GM10248 (cell line): ENCODE measurements around the gene KDELR1.
"Not testable (repeated sequence)": the region's sequence is repeated elsewhere in the genome, so short reads cannot be mapped to it uniquely, and the experiment has no call there.

Source experiments
- CTCF ChIA-PET: fragments of 300-600 bp; sonication (Branson Sonifier 250); formaldehyde crosslinking; extraction: SDS; loops from one replicate; lab custom pipeline; 2021; ENCODE audit warnings: antibody characterized with exemption; lab: Yijun Ruan, JAX
- POLR2A ChIA-PET: fragments of 350-650 bp; sonication (Branson Sonifier 250); formaldehyde crosslinking; extraction: SDS; loops from one replicate; lab custom pipeline; 2020; ENCODE audit warnings: antibody characterized with exemption; lab: Yijun Ruan, JAX
- DNase-seq: peaks from one replicate; pipeline ENCODE4 v3.0.0; 2012; ENCODE audit errors: extremely low spot score
- TF ChIP-seq, protein P1 (sequence below): IDR thresholded peaks from 2 replicates; pipeline ENCODE4 v1.5.1; 2012; ENCODE audit warnings: mild to moderate bottlenecking, low read depth; ENCODE audit errors: extremely low read depth, missing control alignments, control extremely low read depth

The KDELR1 gene

DNA sequence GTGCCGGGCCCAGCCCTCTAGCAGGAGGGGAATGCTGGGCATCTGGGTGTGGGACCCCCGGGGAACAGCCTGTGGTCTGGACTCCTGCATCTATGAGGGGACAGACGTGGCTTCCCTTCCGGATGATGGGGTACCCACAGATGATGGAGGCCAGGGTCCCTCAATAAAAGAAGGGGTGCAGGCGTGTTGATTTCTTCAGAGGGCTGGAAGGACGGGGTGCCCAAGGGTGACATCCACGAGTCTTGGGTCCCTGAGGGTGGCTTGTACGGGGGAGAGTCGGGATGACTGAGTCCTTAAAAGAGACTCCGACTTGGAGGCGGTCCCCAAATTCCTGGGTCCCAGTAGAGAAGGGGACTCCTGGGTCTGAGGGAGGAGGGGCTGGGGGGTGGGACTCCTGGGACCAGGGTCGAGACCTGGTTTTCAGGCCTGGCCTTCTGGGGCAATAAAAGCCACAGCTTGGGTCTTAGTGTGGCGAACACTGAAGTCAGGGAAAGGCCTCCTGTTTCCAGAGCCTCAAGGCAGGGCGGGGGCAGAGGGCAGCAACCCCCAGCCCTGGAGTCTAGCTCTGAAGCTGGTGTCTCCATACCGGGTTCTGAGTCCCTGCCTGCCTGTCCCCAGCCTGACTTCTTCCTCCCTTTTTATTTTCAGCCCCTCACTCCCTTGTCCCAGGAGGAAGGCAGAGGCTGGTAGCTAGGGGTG is 1.7 kb upstream of the KDELR1 start:
- ChIA-PET CTCF (interaction anchor here (0.8 to 1.3 kb wide), 3 partner anchors 10 to 191 kb away, joined by 3 to 6 read pairs (median 3); no protein-coding TSS in a partner anchor), POLR2A (no interaction called here)
- DNase-seq = no peak
- TF ChIP-seq, protein P1, sequence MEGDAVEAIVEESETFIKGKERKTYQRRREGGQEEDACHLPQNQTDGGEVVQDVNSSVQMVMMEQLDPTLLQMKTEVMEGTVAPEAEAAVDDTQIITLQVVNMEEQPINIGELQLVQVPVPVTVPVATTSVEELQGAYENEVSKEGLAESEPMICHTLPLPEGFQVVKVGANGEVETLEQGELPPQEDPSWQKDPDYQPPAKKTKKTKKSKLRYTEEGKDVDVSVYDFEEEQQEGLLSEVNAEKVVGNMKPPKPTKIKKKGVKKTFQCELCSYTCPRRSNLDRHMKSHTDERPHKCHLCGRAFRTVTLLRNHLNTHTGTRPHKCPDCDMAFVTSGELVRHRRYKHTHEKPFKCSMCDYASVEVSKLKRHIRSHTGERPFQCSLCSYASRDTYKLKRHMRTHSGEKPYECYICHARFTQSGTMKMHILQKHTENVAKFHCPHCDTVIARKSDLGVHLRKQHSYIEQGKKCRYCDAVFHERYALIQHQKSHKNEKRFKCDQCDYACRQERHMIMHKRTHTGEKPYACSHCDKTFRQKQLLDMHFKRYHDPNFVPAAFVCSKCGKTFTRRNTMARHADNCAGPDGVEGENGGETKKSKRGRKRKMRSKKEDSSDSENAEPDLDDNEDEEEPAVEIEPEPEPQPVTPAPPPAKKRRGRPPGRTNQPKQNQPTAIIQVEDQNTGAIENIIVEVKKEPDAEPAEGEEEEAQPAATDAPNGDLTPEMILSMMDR = no peak

GRCh38 chr19:48392006-48392344 is 624 bp upstream of the KDELR1 start:
- ChIA-PET POLR2A (interaction anchor here (0.6 to 1.8 kb wide), 4 partner anchors 28 to 1552 kb away, joined by 3 to 12 read pairs (median 4); partner anchors contain the start of genes RPL18, SPHK2, SYNGR4 and TMEM143), CTCF (interaction anchor here (0.7 to 2.4 kb wide), 18 partner anchors 10 to 201 kb away, joined by 3 to 38 read pairs (median 5); partner anchors contain the start of genes SYNGR4 and TMEM143)

GRCh38 chr19:48390188-48391099 is 907 bp downstream of the KDELR1 start:
- TF ChIP-seq, protein P1 = peak; percentile 60
- peak; percentile 77 for DNase-seq
- ChIA-PET POLR2A (interaction anchor here (1.8 kb wide), 1 partner anchor 26 kb away, joined by 12 read pairs; the partner anchor contains the start of genes SYNGR4 and TMEM143), CTCF (interaction anchor here (0.7 to 2.4 kb wide), 21 partner anchors 10 to 198 kb away, joined by 3 to 38 read pairs (median 5); partner anchors contain the start of genes SYNGR4 and TMEM143)

More at GRCh38 chr19:48392006-48392344, 624 bp upstream of the KDELR1 start:
- DNase-seq = not testable (repeated sequence)

GRCh38 chr19:48386981-48387380 is 4.4 kb downstream of the KDELR1 start:
- ChIA-PET CTCF (no interaction called here), POLR2A (no interaction called here)
- no peak for DNase-seq
- TF ChIP-seq, protein P1 = no peak

DNA sequence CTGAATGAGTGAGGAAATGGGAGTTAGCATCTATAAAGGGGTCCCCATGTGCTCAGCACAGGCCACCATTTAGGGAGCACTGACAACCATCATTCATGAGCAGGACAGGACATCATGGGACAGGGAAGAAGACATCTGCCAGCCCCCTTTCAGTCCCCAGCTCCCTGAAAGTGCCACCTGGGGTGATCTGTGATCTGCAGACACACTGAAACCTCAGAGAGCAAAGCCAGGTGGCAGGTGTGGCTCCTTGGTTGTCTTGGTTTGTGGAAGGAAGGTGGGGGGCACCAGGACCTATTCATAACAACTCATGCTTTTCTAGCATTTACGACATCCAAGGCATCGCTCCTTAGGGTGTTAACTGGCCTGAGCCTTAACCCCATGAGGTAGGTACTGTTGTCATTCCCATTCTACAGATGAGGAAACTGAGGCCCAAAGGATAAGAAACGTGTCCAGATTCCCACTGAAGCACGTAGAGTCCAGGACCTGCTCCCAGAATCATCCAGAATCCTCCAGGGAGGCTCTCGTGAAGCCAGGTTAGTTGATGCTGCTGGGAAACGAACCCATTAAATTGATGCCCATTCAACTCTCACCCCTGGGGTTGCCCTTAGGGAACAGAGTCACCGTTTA is 5.8 kb downstream of the KDELR1 start:
- POLR2A ChIA-PET = no interaction called here
- TF ChIP-seq, protein P1 = no peak
- CTCF ChIA-PET = no interaction called here
- no peak for DNase-seq

DNA sequence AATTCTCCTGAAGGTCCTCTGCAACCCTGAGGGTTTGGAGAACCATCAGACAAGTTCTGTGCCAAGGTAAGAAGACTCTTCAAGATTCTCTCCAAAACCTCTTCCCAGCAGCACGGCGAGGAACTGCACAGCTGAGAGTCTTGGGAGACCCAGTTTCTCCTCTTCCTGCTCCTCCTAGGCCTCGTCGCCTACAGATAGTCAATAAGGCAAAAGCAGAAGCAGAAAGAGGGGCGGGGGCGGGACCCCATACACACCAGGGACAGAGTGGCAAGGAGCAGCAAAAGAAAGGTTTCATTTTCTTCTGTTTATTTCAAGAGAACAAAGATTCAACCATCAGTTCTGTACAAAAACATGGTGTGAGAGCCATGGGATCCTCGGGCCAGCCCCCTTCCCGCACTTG is 9.1 kb downstream of the KDELR1 start:
- TF ChIP-seq, protein P1 = no peak
- CTCF ChIA-PET = interaction anchor here (3.7 kb wide), 1 partner anchor 9 kb away, joined by 22 read pairs; the partner anchor contains the start of gene KDELR1
- no peak for DNase-seq
- POLR2A ChIA-PET = interaction anchor here (0.6 kb wide), 1 partner anchor 388 kb away, joined by 5 read pairs; no protein-coding TSS in a partner anchor
